CD8-positive, alpha-beta memory T cell (primary cell): ENCODE data around the gene DNAH6. TPM values are rescaled to one million over a fixed set of nuclear protein-coding genes. Genes with fewer than 3 reads are reported as not detected.
"Not testable (repeated sequence)": the region's sequence is repeated elsewhere in the genome, so short reads cannot be mapped to it uniquely, and the experiment has no call there.

ENCODE experiments used
- CTCF ChIA-PET: fragments of 350-600 bp; sonication (Branson Sonifier 250); formaldehyde crosslinking; loops from one replicate; lab custom pipeline; 2021; ENCODE audit warnings: antibody characterized with exemption; lab: Charles Lee
- POLR2A ChIA-PET: fragments of 350-600 bp; sonication (Branson Sonifier 250); formaldehyde crosslinking; loops from one replicate; lab custom pipeline; 2021; ENCODE audit warnings: antibody characterized with exemption; lab: Charles Lee
- DNase-seq, 5 donors: peaks; one replicate each; pipeline versions ENCODE4 v3.0.0 to v3.0.0-alpha.2; 2020 to 2022; ENCODE audit warnings: mixed read lengths in 1 of 5
- H3K27ac ChIP-seq: one replicate; pipeline ENCODE4 v1.7.0; 2013; ENCODE audit warnings: low read depth, mild to moderate bottlenecking, low read length, moderate library complexity
- H3K27me3 ChIP-seq: 2 replicates; pipeline ENCODE4 v1.7.0; 2013; ENCODE audit warnings: low read length, mild to moderate bottlenecking; ENCODE audit not compliant: insufficient read depth, poor library complexity, severe bottlenecking
- H3K36me3 ChIP-seq: 2 replicates; pipeline ENCODE4 v1.7.0; 2013; ENCODE audit warnings: mild to moderate bottlenecking, low read length, moderate library complexity; ENCODE audit not compliant: insufficient read depth
- H3K4me1 ChIP-seq: 2 replicates; pipeline ENCODE4 v1.7.0; 2013; ENCODE audit warnings: mild to moderate bottlenecking, low read length, moderate library complexity; ENCODE audit not compliant: insufficient read depth
- H3K4me3 ChIP-seq: 2 replicates; pipeline ENCODE4 v1.7.0; 2013; ENCODE audit warnings: mild to moderate bottlenecking, low read length
- H3K9me3 ChIP-seq: 2 replicates; pipeline ENCODE4 v1.7.0; 2013; ENCODE audit warnings: mild to moderate bottlenecking, low read length
- H3K27ac Mint-ChIP-seq, 8 donors: one replicate each; pipeline ENCODE4 v1.8.0; 2020 to 2021; ENCODE audit warnings: mixed read lengths in 8 of 8, mild to moderate bottlenecking in 6 of 8, inconsistent platforms in 3 of 8, moderate library complexity in 3 of 8
- H3K27me3 Mint-ChIP-seq, 2 donors: one replicate each; pipeline ENCODE4 v1.8.0; 2020 to 2021; ENCODE audit warnings: mixed read lengths in 2 of 2, mild to moderate bottlenecking in 1 of 2, moderate library complexity in 1 of 2
- H3K36me3 Mint-ChIP-seq, 3 donors: one replicate each; pipeline ENCODE4 v1.8.0; 2020 to 2021; ENCODE audit warnings: mixed read lengths in 3 of 3, inconsistent platforms in 1 of 3, mild to moderate bottlenecking in 1 of 3
- H3K4me1 Mint-ChIP-seq, 3 donors: one replicate each; pipeline ENCODE4 v1.8.0; 2020 to 2021; ENCODE audit warnings: mixed read lengths in 3 of 3, inconsistent platforms in 1 of 3, mild to moderate bottlenecking in 1 of 3
- H3K4me3 Mint-ChIP-seq, 7 donors: one replicate each; pipeline ENCODE4 v1.8.0; 2020 to 2021; ENCODE audit warnings: mixed read lengths in 7 of 7, mild to moderate bottlenecking in 6 of 7, moderate library complexity in 4 of 7, inconsistent platforms in 2 of 7
- H3K9me3 Mint-ChIP-seq, 5 donors: one replicate each; pipeline ENCODE4 v1.8.0; 2020 to 2022; ENCODE audit warnings: mixed read lengths in 5 of 5, mild to moderate bottlenecking in 3 of 5, moderate library complexity in 2 of 5, inconsistent platforms in 1 of 5
- polyA plus RNA-seq: library from polyadenylated mRNA; unstranded; fragments of 300-500 nt; fragmentation: Illumina TruSeq; gene quantifications from one replicate; pipeline ENCODE4 v1.2.3, GENCODE V29; 2021
- total RNA-seq, 2 experiments: library from RNA; stranded (reverse); gene quantifications; one replicate each; pipeline ENCODE4 v1.2.3, GENCODE V29; 2021

DNAH6 gene, protein sequence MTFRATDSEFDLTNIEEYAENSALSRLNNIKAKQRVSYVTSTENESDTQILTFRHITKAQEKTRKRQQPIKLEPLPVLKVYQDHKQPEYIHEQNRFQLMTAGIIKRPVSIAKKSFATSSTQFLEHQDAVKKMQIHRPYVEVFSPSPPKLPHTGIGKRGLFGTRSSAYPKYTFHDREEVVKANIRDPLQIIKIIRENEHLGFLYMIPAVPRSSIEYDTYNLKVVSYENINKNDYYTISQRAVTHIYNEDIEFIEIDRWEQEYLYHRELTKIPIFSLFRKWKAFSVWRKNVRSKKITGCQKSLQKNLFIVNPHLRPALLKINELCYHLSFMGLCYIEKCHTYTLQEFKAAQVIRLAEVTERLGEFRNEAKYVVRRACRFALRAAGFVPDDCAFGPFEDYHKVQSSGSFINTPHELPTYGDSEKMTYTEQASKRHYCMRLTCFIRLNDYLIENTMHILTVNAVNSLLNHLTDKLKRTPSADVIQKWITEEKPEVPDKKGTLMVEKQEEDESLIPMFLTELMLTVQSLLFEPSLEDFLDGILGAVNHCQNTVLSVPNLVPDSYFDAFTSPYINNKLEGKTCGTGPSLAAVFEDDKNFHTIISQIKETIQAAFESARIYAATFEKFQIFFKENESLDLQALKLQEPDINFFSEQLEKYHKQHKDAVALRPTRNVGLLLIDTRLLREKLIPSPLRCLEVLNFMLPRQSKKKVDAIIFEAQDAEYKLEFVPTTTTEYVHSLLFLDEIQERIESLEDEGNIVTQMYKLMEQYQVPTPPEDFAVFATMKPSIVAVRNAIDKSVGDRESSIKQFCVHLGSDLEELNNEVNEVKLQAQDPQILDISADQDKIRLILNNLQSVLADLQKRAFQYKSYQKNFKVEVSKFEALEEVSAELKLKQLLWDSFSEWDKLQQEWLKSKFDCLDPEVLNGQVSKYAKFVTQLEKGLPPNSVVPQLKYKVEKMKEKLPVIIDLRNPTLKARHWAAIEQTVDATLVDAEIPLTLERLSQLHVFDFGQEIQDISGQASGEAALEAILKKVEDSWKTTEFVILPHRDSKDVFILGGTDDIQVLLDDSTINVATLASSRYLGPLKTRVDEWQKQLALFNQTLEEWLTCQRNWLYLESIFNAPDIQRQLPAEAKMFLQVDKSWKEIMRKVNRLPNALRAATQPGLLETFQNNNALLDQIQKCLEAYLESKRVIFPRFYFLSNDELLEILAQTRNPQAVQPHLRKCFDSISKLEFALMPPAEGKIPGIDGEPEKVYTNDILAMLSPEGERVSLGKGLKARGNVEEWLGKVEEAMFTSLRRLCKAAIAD (N-terminal part only)
- total RNA-seq (under 1 TPM; 0.24 to 0.51 TPM), polyA plus RNA-seq (0.39 TPM)

DNA sequence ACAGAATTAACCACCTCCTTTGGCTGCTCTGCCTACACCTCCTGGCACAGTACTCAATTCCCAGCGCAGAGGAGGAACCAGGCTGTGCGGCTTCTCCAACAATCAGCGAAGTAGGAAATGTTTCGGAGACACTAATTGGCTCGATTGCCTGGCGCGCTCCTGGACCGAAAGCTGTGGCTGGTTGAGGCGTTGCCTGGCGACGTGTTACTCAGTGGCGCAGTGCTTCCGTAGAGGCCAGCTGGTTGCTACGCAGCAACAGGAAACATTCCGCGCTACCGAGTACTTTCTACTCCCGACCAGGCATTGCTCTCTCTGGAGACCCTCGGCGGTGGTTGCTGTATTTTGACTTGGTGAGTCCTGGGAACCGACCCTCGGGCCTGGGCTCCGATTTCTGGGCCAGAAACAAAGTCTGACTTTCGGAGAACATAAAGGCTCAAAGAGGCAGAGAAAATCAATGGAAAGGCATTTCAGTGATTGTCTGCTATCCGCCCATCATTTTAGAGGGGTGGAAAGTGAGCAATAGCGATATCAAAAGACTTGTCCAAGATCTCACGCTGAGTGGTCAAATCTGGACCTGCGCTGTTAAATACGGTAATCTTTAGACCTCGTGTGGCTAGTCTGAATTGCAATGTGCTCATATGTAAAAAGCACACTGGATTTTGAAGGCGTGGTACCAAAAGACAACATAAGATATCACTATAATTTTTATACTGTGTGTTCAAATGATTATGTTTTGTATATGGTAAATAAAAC is at the start of gene DNAH6:
Gene DNAH6, plus strand, starts transcription at position 265 of the 753 bp plus-strand sequence. CDS start 1,329 bp downstream, outside the sequence.
- Histone ChIP-seq H3K27me3 (no peaks in the 10 kb centered on the region), H3K4me3 (peak within 1 kb of the TSS; percentile 69), H3K4me1 (peaks cover 4% of the 10 kb centered on the region), H3K36me3 (no peaks in the 10 kb centered on the region), H3K9me3 (no peaks in the 10 kb centered on the region), H3K27ac (peak within 1 kb of the TSS; percentile 70)
- Mint-ChIP-seq H3K36me3 (peaks cover 0 to 11% (median 2%) of the 10 kb centered on the region in 3 donors), H3K4me3 (peak within 1 kb of the TSS; percentile 78 to 92 (median 89)), H3K27ac (peak within 1 kb of the TSS; percentile 84 to 95 (median 92)), H3K27me3 (peaks cover 4 to 11% of the 10 kb centered on the region in 2 donors), H3K4me1 (peaks cover 12 to 30% (median 22%) of the 10 kb centered on the region in 3 donors), H3K9me3 (peaks cover 2 to 9% (median 6%) of the 10 kb centered on the region in 5 donors)
- peak; percentile 76 to 94 (median 86) for DNase-seq
- CTCF ChIA-PET: interaction anchor here (1.4 to 1.7 kb wide), 2 partner anchors 10 to 366 kb away, joined by 4 to 8 read pairs; no protein-coding TSS in a partner anchor
- POLR2A ChIA-PET: interaction anchor here (1.0 kb wide), 1 partner anchor 390 kb away, joined by 5 read pairs; no protein-coding TSS in a partner anchor

DNA sequence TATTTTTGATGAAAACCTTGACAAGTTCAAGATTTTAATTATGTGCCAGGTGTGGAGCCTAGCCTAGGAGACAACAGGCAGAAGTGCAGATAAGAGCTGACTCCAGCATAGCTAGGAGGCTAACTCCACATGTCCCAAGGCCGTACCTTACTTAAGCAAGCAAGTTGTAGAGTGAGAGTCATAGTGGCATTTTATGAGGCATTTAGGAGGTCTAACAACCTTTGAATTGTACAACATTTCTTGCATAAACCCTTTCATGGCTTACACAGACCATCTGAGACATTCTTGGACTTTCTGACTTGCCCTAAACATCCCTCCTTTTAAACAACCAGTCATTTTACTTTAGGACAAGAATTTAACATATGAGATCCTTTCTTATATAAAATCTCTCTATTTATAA is 48.9 kb upstream of the DNAH6 start:
- peaks cover 0 to 10% (median 2%) of the 10 kb centered on the region in 3 donors for H3K36me3 Mint-ChIP-seq
- DNase-seq: no peak
- H3K4me3 ChIP-seq: no peak overlapping the region
- ChIA-PET POLR2A (no interaction called here), CTCF (no interaction called here)
- H3K4me1 Mint-ChIP-seq: no peaks in the 10 kb centered on the region
- peaks cover 0 to 5% (median 0%) of the 10 kb centered on the region in 5 donors for H3K9me3 Mint-ChIP-seq
- no peaks in the 10 kb centered on the region for H3K36me3 ChIP-seq
- H3K4me3 Mint-ChIP-seq: no peak overlapping the region
- no peak overlapping the region for H3K27ac Mint-ChIP-seq
- H3K27me3 Mint-ChIP-seq: peaks cover 0 to 4% of the 10 kb centered on the region in 2 donors
- H3K27me3 ChIP-seq: no peaks in the 10 kb centered on the region
- H3K9me3 ChIP-seq: no peaks in the 10 kb centered on the region
- H3K4me1 ChIP-seq: no peaks in the 10 kb centered on the region
- H3K27ac ChIP-seq: no peak overlapping the region

DNA sequence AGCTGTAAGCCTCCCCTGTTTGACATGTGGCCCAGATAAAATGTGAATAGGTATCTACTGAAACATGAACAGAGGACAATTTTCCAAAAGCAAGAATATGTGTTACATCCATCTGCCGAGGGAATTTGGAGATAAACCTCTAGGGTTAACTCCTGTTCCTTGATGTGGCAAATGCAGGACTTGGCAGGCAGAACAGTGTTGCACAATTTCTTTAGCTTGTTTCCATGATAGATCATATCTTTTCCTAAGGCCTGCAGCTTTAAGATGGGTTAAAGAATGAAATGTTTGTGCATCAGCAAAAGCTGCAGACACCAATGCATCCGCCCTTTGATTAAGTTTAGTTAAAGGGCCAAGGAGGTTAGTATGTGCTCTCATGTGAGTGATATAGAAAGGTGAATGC is 43.9 kb upstream of the DNAH6 start:
- H3K4me3 ChIP-seq, H3K36me3 ChIP-seq, POLR2A ChIA-PET, H3K4me3 Mint-ChIP-seq, H3K4me1 Mint-ChIP-seq, H3K4me1 ChIP-seq, H3K27ac Mint-ChIP-seq, H3K27me3 ChIP-seq, H3K27ac ChIP-seq, H3K9me3 ChIP-seq, DNase-seq, CTCF ChIA-PET: not testable (repeated sequence)
- peaks cover 4 to 14% (median 13%) of the 10 kb centered on the region in 5 donors for H3K9me3 Mint-ChIP-seq
- peaks cover 5 to 20% of the 10 kb centered on the region in 2 donors for H3K27me3 Mint-ChIP-seq
- H3K36me3 Mint-ChIP-seq: peaks cover under 1 to 21% (median 4%) of the 10 kb centered on the region in 3 donors

DNA sequence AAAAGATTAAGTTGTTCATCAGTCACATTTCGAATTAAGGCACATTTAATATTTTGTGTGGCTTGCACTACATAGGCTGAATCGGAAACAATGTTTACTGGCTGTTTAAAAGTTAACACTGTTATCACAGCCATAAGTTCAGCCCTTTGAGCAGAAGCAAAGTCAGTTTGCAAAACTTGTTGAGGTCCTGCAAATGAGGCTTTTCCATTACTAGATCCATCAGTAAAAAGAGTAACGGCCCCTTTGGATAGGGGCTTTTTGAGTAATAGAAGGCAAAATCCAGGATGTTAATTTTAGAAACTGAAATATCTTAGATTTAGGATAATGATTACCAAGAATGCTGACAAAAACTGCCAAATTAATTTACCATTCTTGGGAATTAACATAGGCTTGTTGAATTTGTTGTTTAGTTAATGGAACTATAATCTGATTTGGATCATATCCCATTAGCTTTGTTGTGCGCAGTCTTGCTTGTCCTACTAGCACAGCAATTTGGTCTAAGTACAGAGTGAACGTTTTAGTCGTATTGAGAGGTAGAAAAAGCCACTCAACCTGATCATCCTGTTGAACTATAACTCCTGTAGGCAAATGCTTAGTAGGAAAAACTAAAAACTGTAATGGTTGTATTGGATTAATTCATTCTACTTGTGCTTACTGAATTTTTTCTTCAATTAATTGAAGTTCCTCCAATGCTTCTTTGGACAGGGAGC is 43.3 kb upstream of the DNAH6 start:
- no peak overlapping the region for H3K27ac Mint-ChIP-seq
- H3K4me3 Mint-ChIP-seq: no peak overlapping the region
- H3K4me1 Mint-ChIP-seq: no peaks in the 10 kb centered on the region
- no peaks in the 10 kb centered on the region for H3K9me3 ChIP-seq
- CTCF ChIA-PET: no interaction called here
- no peak overlapping the region for H3K27ac ChIP-seq
- no peaks in the 10 kb centered on the region for H3K36me3 ChIP-seq
- peaks cover 5 to 25% of the 10 kb centered on the region in 2 donors for H3K27me3 Mint-ChIP-seq
- no peaks in the 10 kb centered on the region for H3K4me1 ChIP-seq
- peaks cover 4 to 27% (median 4%) of the 10 kb centered on the region in 3 donors for H3K36me3 Mint-ChIP-seq
- no peak overlapping the region for H3K4me3 ChIP-seq
- H3K9me3 Mint-ChIP-seq: peaks cover 8 to 19% (median 14%) of the 10 kb centered on the region in 5 donors
- no peaks in the 10 kb centered on the region for H3K27me3 ChIP-seq
- POLR2A ChIA-PET: no interaction called here
- no peak for DNase-seq

DNA sequence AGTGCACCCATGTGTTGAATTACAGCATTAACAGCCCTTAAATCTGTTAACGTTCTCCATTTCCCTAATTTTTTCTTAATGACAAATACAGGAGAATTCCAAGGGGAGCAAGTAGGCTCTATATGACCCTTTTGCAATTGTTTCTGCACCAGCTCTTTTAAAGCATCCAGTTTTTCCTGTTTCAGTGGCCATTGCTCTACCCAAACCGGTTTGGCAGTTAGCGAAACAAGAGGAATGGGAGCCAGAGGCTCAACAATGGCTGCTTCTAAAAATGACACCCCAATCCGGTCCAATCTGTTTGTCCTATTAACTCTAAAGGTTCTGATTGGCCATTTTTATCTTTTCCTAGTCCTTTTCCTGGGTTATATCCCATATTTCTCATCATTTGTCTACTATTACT is 42.1 kb upstream of the DNAH6 start:
- H3K36me3 ChIP-seq: no peaks in the 10 kb centered on the region
- no peaks in the 10 kb centered on the region for H3K27me3 ChIP-seq
- H3K36me3 Mint-ChIP-seq: peaks cover 4 to 27% (median 4%) of the 10 kb centered on the region in 3 donors
- H3K9me3 Mint-ChIP-seq: peaks cover 8 to 20% (median 14%) of the 10 kb centered on the region in 5 donors
- H3K9me3 ChIP-seq: no peaks in the 10 kb centered on the region
- H3K27ac ChIP-seq: no peak overlapping the region
- no peak for DNase-seq
- no peaks in the 10 kb centered on the region for H3K4me1 ChIP-seq
- POLR2A ChIA-PET: no interaction called here
- no peaks in the 10 kb centered on the region for H3K4me1 Mint-ChIP-seq
- H3K4me3 Mint-ChIP-seq: no peak overlapping the region
- H3K27me3 Mint-ChIP-seq: peaks cover 5 to 25% of the 10 kb centered on the region in 2 donors
- no peak overlapping the region for H3K4me3 ChIP-seq
- CTCF ChIA-PET: no interaction called here
- no peak overlapping the region for H3K27ac Mint-ChIP-seq

DNA sequence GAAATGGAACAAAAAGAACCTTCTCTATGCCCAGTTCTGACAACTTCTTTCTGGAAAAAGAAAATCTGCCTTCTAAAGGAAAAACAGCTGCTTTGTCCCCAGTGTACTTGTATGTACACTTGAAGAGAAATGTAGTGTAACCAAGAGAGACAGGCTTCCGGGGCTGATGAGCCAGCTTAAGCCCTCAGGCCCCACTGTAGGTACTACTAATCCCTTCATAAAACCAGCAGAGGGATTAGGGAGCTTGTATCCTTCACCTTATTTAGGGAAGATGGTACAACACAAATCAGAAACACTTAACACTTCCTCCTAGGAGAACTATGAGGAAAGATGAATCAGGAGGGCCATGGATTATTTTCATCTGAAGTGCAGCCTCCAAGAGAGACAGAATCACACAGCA is 38.4 kb upstream of the DNAH6 start:
- Mint-ChIP-seq H3K27me3 (peaks cover 1 to 25% of the 10 kb centered on the region in 2 donors), H3K4me3 (no peak overlapping the region), H3K36me3 (peaks cover 2 to 18% (median 4%) of the 10 kb centered on the region in 3 donors), H3K27ac (no peak overlapping the region), H3K9me3 (peaks cover 8 to 20% (median 14%) of the 10 kb centered on the region in 5 donors), H3K4me1 (peaks cover 14 to 18% (median 16%) of the 10 kb centered on the region in 3 donors)
- Histone ChIP-seq H3K27ac (no peak overlapping the region), H3K27me3 (no peaks in the 10 kb centered on the region), H3K4me3 (no peak overlapping the region), H3K9me3 (no peaks in the 10 kb centered on the region), H3K4me1 (peaks cover 14% of the 10 kb centered on the region), H3K36me3 (no peaks in the 10 kb centered on the region)
- CTCF ChIA-PET: no interaction called here
- DNase-seq: no peak
- POLR2A ChIA-PET: no interaction called here
